ENCODE measurements around the gene AP5B1. TPM values are rescaled to one million over a fixed set of nuclear protein-coding genes. Genes with fewer than 3 reads are reported as not detected.

AP5B1 gene
- total RNA-seq, 3 donors from 2014 or later, result 15.5 to 19.3 (median 17.6) TPM

DNA sequence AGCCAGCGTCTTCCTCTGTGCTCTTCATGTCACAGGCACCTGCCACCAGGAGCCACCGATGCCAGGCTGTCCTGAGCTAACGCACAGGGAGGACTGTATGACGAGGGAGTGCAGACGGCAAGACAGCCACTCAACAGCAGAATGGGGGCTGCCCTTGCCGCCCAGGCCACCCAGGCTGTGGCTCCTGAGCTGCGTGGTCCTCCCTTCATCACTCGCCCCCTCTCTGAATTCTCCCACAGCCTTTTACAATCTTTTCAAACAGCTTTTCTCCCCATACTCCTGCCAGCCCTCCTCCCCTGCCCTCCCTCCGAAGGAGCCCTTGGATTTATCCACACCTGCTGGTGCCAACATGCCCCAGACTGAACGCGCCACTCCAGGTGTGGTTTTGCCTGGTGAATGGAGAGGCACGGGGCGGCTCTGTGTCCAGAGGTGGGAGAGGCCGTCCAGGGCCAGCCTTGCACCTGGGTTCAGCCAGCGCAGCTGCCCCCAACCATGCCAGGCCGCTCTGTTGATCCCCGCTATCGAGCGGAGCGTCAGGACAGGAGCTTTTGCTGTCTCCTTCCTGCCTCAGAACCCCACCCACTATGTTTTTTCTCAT, 28.1 kb upstream of the AP5B1 start:
- Histone ChIP-seq H3K27ac (no peak overlapping the region), H3K4me3 (no peak overlapping the region), H3K4me1 (peaks cover 0 to under 1% of the 10 kb centered on the region in 2 donors), H3K9me3 (no peaks in the 10 kb centered on the region), H3K27me3 (peaks cover 0 to 7% of the 10 kb centered on the region in 2 donors), H3K36me3 (no peaks in the 10 kb centered on the region)
- TF ChIP-seq POLR2A (IDR thresholded peaks at IDR 0.05) (no peak), POLR2AphosphoS5 (IDR thresholded peaks at IDR 0.05) (no peak)
- TF ChIP-seq, protein P1, sequence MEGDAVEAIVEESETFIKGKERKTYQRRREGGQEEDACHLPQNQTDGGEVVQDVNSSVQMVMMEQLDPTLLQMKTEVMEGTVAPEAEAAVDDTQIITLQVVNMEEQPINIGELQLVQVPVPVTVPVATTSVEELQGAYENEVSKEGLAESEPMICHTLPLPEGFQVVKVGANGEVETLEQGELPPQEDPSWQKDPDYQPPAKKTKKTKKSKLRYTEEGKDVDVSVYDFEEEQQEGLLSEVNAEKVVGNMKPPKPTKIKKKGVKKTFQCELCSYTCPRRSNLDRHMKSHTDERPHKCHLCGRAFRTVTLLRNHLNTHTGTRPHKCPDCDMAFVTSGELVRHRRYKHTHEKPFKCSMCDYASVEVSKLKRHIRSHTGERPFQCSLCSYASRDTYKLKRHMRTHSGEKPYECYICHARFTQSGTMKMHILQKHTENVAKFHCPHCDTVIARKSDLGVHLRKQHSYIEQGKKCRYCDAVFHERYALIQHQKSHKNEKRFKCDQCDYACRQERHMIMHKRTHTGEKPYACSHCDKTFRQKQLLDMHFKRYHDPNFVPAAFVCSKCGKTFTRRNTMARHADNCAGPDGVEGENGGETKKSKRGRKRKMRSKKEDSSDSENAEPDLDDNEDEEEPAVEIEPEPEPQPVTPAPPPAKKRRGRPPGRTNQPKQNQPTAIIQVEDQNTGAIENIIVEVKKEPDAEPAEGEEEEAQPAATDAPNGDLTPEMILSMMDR (IDR thresholded peaks at IDR 0.05), result no peak
- intact Hi-C loops (cut with DNase I; ENCODE audit: low total_unique reads), result no loop called here
- no peak for DNase-seq (ENCODE audit: low spot score in 2 of 2)

DNA sequence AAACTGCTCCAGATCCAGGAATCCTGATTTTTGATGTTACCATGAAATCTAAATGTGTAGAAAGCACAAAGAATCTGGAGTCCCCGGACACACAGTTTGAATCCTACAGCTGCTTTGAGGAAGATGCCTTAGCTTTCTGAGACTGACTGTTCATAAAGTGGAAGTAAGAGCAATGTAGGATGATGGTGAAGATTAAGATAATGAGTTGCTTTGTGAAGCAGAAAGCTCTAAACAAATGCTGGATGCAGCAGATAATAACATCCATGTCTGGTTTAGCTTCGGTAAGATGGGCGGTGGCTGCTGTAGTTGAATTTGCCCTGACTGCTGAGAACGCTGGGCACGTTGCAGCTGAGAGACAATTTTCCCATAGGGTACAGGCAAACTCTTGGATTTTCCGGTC, 26.2 kb upstream of the AP5B1 start:
- Histone ChIP-seq H3K27ac (no peak overlapping the region), H3K9me3 (no peaks in the 10 kb centered on the region), H3K27me3 (peaks cover 0 to 25% of the 10 kb centered on the region in 2 donors), H3K4me1 (no peaks in the 10 kb centered on the region), H3K36me3 (no peaks in the 10 kb centered on the region), H3K4me3 (no peak overlapping the region)
- TF ChIP-seq, protein P1 (IDR thresholded peaks at IDR 0.05), result no peak
- TF ChIP-seq POLR2A (IDR thresholded peaks at IDR 0.05), result no peak
- TF ChIP-seq POLR2AphosphoS5 (IDR thresholded peaks at IDR 0.05), result no peak
- no peak for DNase-seq (ENCODE audit: low spot score in 2 of 2)
- intact Hi-C loops (cut with DNase I; ENCODE audit: low total_unique reads), result no loop called here

DNA sequence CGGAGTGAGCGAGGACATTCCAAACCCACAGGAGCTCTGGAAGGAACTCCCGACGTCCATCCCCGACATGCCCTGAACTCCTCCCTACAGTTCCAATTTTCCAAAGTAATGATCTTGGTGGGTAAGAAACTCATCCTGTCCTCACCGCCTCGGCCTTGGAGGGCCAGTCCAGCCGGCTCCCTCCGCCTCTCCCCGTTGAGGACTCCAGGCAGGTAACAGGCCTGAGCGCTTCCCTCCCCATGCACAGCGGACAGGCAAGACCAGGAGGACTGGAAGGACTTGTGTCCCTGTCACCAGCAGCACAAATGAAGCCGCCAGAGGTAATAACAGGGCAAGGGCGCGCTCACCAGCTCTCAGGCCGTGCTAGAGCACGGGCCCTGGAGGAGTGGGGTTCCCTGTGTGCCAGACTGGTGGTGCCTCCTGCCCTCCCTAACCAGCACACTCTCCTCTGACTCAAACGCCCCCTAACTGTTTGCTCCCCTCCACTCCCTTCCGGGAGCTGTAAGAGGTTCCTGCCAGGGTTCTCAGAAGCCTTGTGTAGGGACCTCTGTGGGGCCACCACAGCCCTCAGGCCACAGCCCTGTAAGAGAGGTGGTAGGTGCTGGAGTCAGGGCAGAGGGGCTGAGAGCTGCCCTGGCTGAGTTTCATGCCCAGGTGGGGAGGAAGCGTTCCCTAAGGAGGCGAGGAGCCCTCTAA, 23.2 kb upstream of the AP5B1 start:
- DNase-seq (ENCODE audit: low spot score in 2 of 2), result no peak
- H3K27me3 ChIP-seq, result peaks cover 0 to 30% of the 10 kb centered on the region in 2 donors
- H3K4me1 ChIP-seq, result no peaks in the 10 kb centered on the region

DNA sequence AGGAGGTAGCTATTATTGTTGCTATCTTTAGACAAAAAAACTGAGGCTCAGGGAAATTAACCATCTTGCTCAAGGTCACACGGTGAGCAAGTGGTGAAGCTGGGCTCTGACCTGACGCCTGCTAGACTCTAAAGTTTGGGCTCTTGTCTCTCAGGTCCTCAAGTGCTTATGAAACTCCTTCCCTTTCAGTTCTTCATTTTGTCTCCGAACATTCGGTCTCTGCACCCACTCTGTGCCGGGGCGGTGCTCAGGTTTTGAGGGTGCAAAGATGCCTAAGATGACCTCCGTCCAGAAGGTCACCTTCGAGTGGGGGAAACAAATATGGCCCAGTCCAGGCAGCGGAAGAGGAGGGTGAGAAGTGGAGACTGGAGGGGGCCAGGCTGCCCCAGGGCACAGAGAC, 22.1 kb upstream of the AP5B1 start:
- no peak for TF ChIP-seq POLR2AphosphoS5 (IDR thresholded peaks at IDR 0.05)
- TF ChIP-seq, protein P1 (IDR thresholded peaks at IDR 0.05), result no peak
- TF ChIP-seq POLR2A (IDR thresholded peaks at IDR 0.05), result no peak
- no peaks in the 10 kb centered on the region for H3K4me1 ChIP-seq
- H3K36me3 ChIP-seq, result no peaks in the 10 kb centered on the region
- DNase-seq (ENCODE audit: low spot score in 2 of 2), result no peak
- H3K27me3 ChIP-seq, result peaks cover 0 to 30% of the 10 kb centered on the region in 2 donors
- H3K9me3 ChIP-seq, result no peaks in the 10 kb centered on the region
- intact Hi-C loops (cut with DNase I; ENCODE audit: low total_unique reads), result no loop called here
- no peak overlapping the region for H3K27ac ChIP-seq
- H3K4me3 ChIP-seq, result no peak overlapping the region

More for the DNA sequence above, 23.2 kb upstream of the AP5B1 start:
- Histone ChIP-seq H3K9me3 (no peaks in the 10 kb centered on the region), H3K4me3 (no peak overlapping the region), H3K27ac (no peak overlapping the region), H3K36me3 (no peaks in the 10 kb centered on the region)
- intact Hi-C loops (cut with DNase I; ENCODE audit: low total_unique reads), result no loop called here
- TF ChIP-seq, protein P1 (IDR thresholded peaks at IDR 0.05), result no peak

DNA sequence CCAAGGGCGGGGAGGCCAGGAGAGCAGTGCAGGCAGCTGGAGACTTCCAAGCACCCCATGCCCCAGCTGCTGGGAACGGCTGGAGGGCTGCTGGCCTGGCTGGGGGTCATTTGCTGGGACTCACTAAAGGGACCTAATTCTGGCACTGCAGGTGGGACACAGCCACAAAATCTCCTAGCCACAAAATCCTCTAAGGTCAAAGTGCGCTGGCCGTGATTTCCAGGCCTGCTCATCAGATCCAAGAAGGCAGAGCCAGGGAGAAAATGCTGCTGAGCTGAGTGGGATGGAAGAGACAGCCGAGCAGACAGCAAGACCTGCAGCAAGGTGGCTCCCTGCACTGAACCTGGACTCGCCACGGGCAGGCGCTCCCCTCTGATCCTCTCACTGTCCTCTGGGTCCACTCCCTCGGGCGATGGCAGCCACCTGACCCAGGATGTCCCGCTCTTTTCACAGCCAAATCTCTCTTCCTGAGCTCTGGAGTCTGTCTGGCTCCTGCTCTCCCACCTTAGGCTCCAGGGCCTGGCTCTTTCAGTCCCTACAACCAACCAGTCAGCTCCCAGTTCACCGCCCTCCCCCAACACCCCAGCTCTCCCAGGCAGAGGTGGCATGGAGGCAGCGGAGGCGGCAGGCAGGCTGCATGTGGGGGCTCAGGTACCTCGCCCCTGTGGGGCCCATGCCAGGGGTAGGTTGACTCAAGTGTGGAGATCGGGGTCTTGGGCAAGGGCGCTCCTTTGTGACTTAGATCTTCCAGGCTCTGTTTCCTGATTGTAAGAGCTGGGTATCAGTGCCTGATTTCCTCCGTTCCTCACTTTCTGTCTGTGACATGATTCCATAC, 20.6 kb upstream of the AP5B1 start:
- no peak overlapping the region for H3K4me3 ChIP-seq
- H3K36me3 ChIP-seq, result no peaks in the 10 kb centered on the region
- no peaks in the 10 kb centered on the region for H3K9me3 ChIP-seq
- peaks cover 0 to 30% of the 10 kb centered on the region in 2 donors for H3K27me3 ChIP-seq
- DNase-seq (ENCODE audit: low spot score in 2 of 2), result no peak
- TF ChIP-seq, protein P1 (IDR thresholded peaks at IDR 0.05), result no peak
- TF ChIP-seq POLR2A (IDR thresholded peaks at IDR 0.05) (no peak), POLR2AphosphoS5 (IDR thresholded peaks at IDR 0.05) (no peak)
- intact Hi-C loops (cut with DNase I; ENCODE audit: low total_unique reads), result no loop called here
- H3K4me1 ChIP-seq, result no peaks in the 10 kb centered on the region
- no peak overlapping the region for H3K27ac ChIP-seq
